H1 (cell line): ENCODE data around the gene MROH8. TPM values are rescaled to one million over a fixed set of nuclear protein-coding genes. Genes with fewer than 3 reads are reported as not detected.

Experiments used
- CTCF ChIA-PET: fragments of 300-600 bp; sonication (Branson Sonifier 250); formaldehyde crosslinking; loops from one replicate; lab custom pipeline; 2021; ENCODE audit not compliant: partially characterized antibody; lab: Charles Lee
- POLR2A ChIA-PET: fragments of 300-600 bp; sonication (Branson Sonifier 250); formaldehyde crosslinking; loops from one replicate; lab custom pipeline; 2021; ENCODE audit warnings: inconsistent platforms; ENCODE audit not compliant: partially characterized antibody; lab: Charles Lee
- DNase-seq, 2 experiments: peaks; one replicate each; pipeline versions ENCODE4 v3.0.0 to v3.0.0-alpha.2; 2010 to 2022; ENCODE audit warnings: low spot score in 2 of 2, low read depth in 1 of 2, mixed read lengths in 1 of 2
- FAIRE-seq: peaks from 2 replicates; lab custom pipeline; 2011; peaks lifted over from hg19 to GRCh38; lab: Jason Lieb, UNC
- H2AFZ ChIP-seq: 2 replicates; pipeline ENCODE4 v1.8.1; 2012; ENCODE audit warnings: low read length, inconsistent platforms
- H2AK5ac ChIP-seq: 2 replicates; pipeline ENCODE4 v1.6.1; 2013; ENCODE audit warnings: low read depth, low read length
- H2BK120ac ChIP-seq: replicated peaks from 2 replicates; pipeline ENCODE3; 2013; ENCODE audit warnings: low read depth, low read length, inconsistent platforms
- H2BK12ac ChIP-seq: 2 replicates; pipeline ENCODE4 v1.6.1; 2013; ENCODE audit warnings: low read depth, low read length
- H2BK15ac ChIP-seq: 2 replicates; pipeline ENCODE4 v1.6.1; 2013; ENCODE audit warnings: low read length
- H2BK20ac ChIP-seq: 2 replicates; pipeline ENCODE4 v1.6.1; 2013; ENCODE audit warnings: low read length
- H2BK5ac ChIP-seq: 2 replicates; pipeline ENCODE4 v1.6.1; 2013; ENCODE audit warnings: low read depth, low read length
- H3K14ac ChIP-seq: 2 replicates; pipeline ENCODE4 v1.6.1; 2013; ENCODE audit warnings: inconsistent platforms; ENCODE audit not compliant: insufficient read length
- H3K18ac ChIP-seq: 2 replicates; pipeline ENCODE4 v1.6.1; 2013; ENCODE audit warnings: low read length; ENCODE audit errors: extremely low read depth
- H3K23ac ChIP-seq: 2 replicates; pipeline ENCODE4 v1.6.1; 2013; ENCODE audit warnings: inconsistent platforms; ENCODE audit not compliant: insufficient read length
- H3K23me2 ChIP-seq: 2 replicates; pipeline ENCODE4 v1.6.1; 2013; ENCODE audit warnings: low read depth, low read length
- H3K27ac ChIP-seq: 2 replicates; pipeline ENCODE4 v1.6.1; 2011; ENCODE audit warnings: low read depth, low read length, inconsistent platforms
- H3K27me3 ChIP-seq, 4 experiments: replicated peaks in 1 of 4; 1 replicate in 1 of 4; 2 replicates in 3 of 4; pipeline versions ENCODE4 v1.6.1 to v1.8.1; 2011 to 2013; ENCODE audit warnings: low read length in 3 of 4, mild to moderate bottlenecking in 3 of 4, inconsistent platforms in 2 of 4, mixed read lengths in 2 of 4, moderate library complexity in 1 of 4; ENCODE audit not compliant: control insufficient read depth in 3 of 4, insufficient read depth in 3 of 4; ENCODE audit errors: extremely low read depth in 1 of 4
- H3K36me3 ChIP-seq, 4 experiments: 2 replicates each; pipeline versions ENCODE4 v1.6.1 to v1.8.1; 2011 to 2013; ENCODE audit warnings: mild to moderate bottlenecking in 4 of 4, low read length in 3 of 4, moderate library complexity in 2 of 4, control low read depth in 1 of 4, inconsistent platforms in 1 of 4; ENCODE audit not compliant: insufficient read depth in 4 of 4, control insufficient read depth in 2 of 4
- H3K4ac ChIP-seq: replicated peaks from 2 replicates; pipeline ENCODE3; 2013; ENCODE audit warnings: low read length, low read depth, mixed read lengths, inconsistent platforms; ENCODE audit not compliant: insufficient read length
- H3K4me1 ChIP-seq, 4 experiments: replicated peaks in 1 of 4; 1 replicate in 1 of 4; 2 replicates in 3 of 4; pipeline versions ENCODE4 v1.6.1 to v1.8.1; 2011 to 2013; ENCODE audit warnings: low read length in 3 of 4, inconsistent platforms in 2 of 4, mixed read lengths in 1 of 4; ENCODE audit not compliant: insufficient read depth in 4 of 4, control insufficient read depth in 3 of 4
- H3K4me2 ChIP-seq, 2 experiments: 2 replicates each; pipeline versions ENCODE4 v1.6.1 to v1.8.1; 2011 to 2013; ENCODE audit warnings: low read depth in 2 of 2, low read length in 2 of 2, control low read depth in 1 of 2, inconsistent platforms in 1 of 2, mild to moderate bottlenecking in 1 of 2; ENCODE audit not compliant: insufficient read depth in 1 of 2
- H3K4me3 ChIP-seq, 4 experiments: fragments of 200-600, 300-600 bp in 1 of 4; sonication (generic), shearing (Covaris generic), sonication (Bioruptor Twin) in 1 of 4; 2 replicates each; pipeline versions ENCODE4 v1.5.1 to v1.8.1; 2011 to 2016; ENCODE audit warnings: low read length in 4 of 4, low read depth in 3 of 4, control low read depth in 2 of 4, inconsistent platforms in 2 of 4, mild to moderate bottlenecking in 2 of 4, mixed read lengths in 1 of 4, moderate library complexity in 1 of 4; ENCODE audit not compliant: insufficient read depth in 2 of 4; ENCODE audit errors: extremely low read depth in 1 of 4
- H3K56ac ChIP-seq: replicated peaks from 2 replicates; pipeline ENCODE3; 2013; ENCODE audit warnings: low read depth, mild to moderate bottlenecking, mixed read lengths, low read length, inconsistent platforms; ENCODE audit not compliant: insufficient read length
- H3K79me1 ChIP-seq: 2 replicates; pipeline ENCODE4 v1.6.1; 2013; ENCODE audit warnings: low read depth, low read length, control low read depth
- H3K79me2 ChIP-seq, 2 experiments: 2 replicates each; pipeline versions ENCODE4 v1.6.1 to v1.8.1; 2012 to 2013; ENCODE audit warnings: low read length in 2 of 2, mild to moderate bottlenecking in 2 of 2, inconsistent platforms in 1 of 2; ENCODE audit not compliant: insufficient read depth in 2 of 2, control insufficient read depth in 1 of 2
- H3K9ac ChIP-seq, 4 experiments: replicated peaks in 1 of 4; 1 replicate in 1 of 4; 2 replicates in 3 of 4; pipeline versions ENCODE4 v1.6.1 to v1.8.1; 2011 to 2013; ENCODE audit warnings: low read depth in 3 of 4, low read length in 3 of 4, control low read depth in 2 of 4, mild to moderate bottlenecking in 2 of 4, moderate library complexity in 2 of 4, inconsistent platforms in 1 of 4; ENCODE audit errors: extremely low read depth in 1 of 4
- H3K9me3 ChIP-seq, 2 experiments: 2 replicates each; pipeline versions ENCODE4 v1.6.1 to v1.8.1; 2012 to 2013; ENCODE audit warnings: mild to moderate bottlenecking in 2 of 2, moderate library complexity in 2 of 2, control low read depth in 1 of 2, inconsistent platforms in 1 of 2, low read depth in 1 of 2, low read length in 1 of 2, mixed read lengths in 1 of 2; ENCODE audit not compliant: insufficient read depth in 2 of 2
- H4K20me1 ChIP-seq, 2 experiments: replicated peaks in 1 of 2; 2 replicates each; pipeline versions ENCODE3 to v1.8.1; 2011 to 2013; ENCODE audit warnings: inconsistent platforms in 2 of 2, low read length in 2 of 2, mild to moderate bottlenecking in 1 of 2; ENCODE audit not compliant: insufficient read depth in 2 of 2, control insufficient read depth in 1 of 2
- H4K5ac ChIP-seq: 2 replicates; pipeline ENCODE4 v1.6.1; 2013; ENCODE audit warnings: low read length, low read depth, mixed read lengths, inconsistent platforms; ENCODE audit not compliant: insufficient read length
- H4K8ac ChIP-seq: 2 replicates; pipeline ENCODE4 v1.8.0; 2013; ENCODE audit warnings: mild to moderate bottlenecking, moderate library complexity, low read length, inconsistent platforms; ENCODE audit not compliant: insufficient read depth; ENCODE audit errors: extremely low read depth
- H4K91ac ChIP-seq: replicated peaks from 2 replicates; pipeline ENCODE3; 2013; ENCODE audit warnings: low read length, mixed read lengths, inconsistent platforms; ENCODE audit not compliant: insufficient read length
- CBX5 ChIP-seq: fragments of 300-800, 300-1000 bp; sonication (generic); IDR thresholded peaks from 2 replicates; pipeline ENCODE4 v1.7.1; 2016; ENCODE audit warnings: antibody characterized with exemption, low read length, low read depth
- CEBPB ChIP-seq: IDR thresholded peaks from 2 replicates; pipeline ENCODE4 v1.6.1; 2012; ENCODE audit warnings: low read depth, low read length
- CREB1 ChIP-seq: IDR thresholded peaks from 2 replicates; pipeline ENCODE4 v1.6.1; 2012; ENCODE audit warnings: inconsistent platforms
- EGR1 ChIP-seq: IDR thresholded peaks from 2 replicates; pipeline ENCODE4 v1.6.1; 2011; ENCODE audit warnings: low read depth, low read length, borderline replicate concordance
- EZH2 ChIP-seq: fragments of 200-600 bp; sonication (generic); IDR thresholded peaks from 2 replicates; pipeline ENCODE4 v1.7.1; 2012; ENCODE audit warnings: low read depth, mild to moderate bottlenecking, moderate library complexity, low read length, inconsistent platforms; ENCODE audit not compliant: severe bottlenecking
- KDM1A ChIP-seq: fragments of 200-600, 300-600 bp; sonication (generic); IDR thresholded peaks from 2 replicates; pipeline ENCODE4 v1.7.1; 2016; ENCODE audit warnings: mild to moderate bottlenecking, low read length, borderline replicate concordance
- NRF1 ChIP-seq: IDR thresholded peaks from 2 replicates; pipeline ENCODE4 v1.6.1; 2011; ENCODE audit warnings: mild to moderate bottlenecking, low read depth, low read length, improper control_type of control experiment
- POLR2A ChIP-seq, 2 experiments: IDR thresholded peaks; 1 replicate in 1 of 2; 2 replicates in 1 of 2; pipeline ENCODE4 v1.6.1; 2011; ENCODE audit warnings: low read depth in 2 of 2, low read length in 2 of 2, mild to moderate bottlenecking in 2 of 2; ENCODE audit errors: control extremely low read depth in 1 of 2
- RXRA ChIP-seq: IDR thresholded peaks from 2 replicates; pipeline ENCODE4 v1.6.1; 2011; ENCODE audit warnings: low read depth, mild to moderate bottlenecking, low read length, moderate library complexity; ENCODE audit not compliant: insufficient read depth
- SRF ChIP-seq: IDR thresholded peaks from 2 replicates; pipeline ENCODE4 v1.6.1; 2011; ENCODE audit warnings: mild to moderate bottlenecking, low read depth, low read length, moderate library complexity
- YY1 ChIP-seq: IDR thresholded peaks from 2 replicates; pipeline ENCODE4 v1.6.1; 2011; ENCODE audit warnings: low read depth, mild to moderate bottlenecking, low read length
- ZNF274 ChIP-seq: IDR thresholded peaks from 2 replicates; pipeline ENCODE4 v1.7.0; 2012; ENCODE audit warnings: low read length, borderline replicate concordance; ENCODE audit errors: extremely low read depth
- WGBS, 2 experiments: shearing (Covaris generic) in 1 of 2; methylation state at CpG; one replicate each; pipeline versions ENCODE4 v1.1.6 to v1.1.7; 2013 to 2015; ENCODE audit warnings: low lambda C conversion rate in 2 of 2, mixed read lengths in 2 of 2, inconsistent platforms in 1 of 2, low coverage in 1 of 2, missing lambda C conversion rate in 1 of 2; ENCODE audit not compliant: insufficient replicate concordance in 2 of 2, insufficient coverage in 1 of 2, insufficient read length in 1 of 2; ENCODE audit errors: extremely low coverage in 1 of 2, missing lambda C conversion rate in 1 of 2; 5-methylcytosine and 5-hydroxymethylcytosine counted together
- polyA plus RNA-seq, 7 experiments: library from polyadenylated mRNA; depleted of rRNA in 3 of 7; stranded (reverse) in 5 of 7; unstranded in 2 of 7; fragments of >200 nt in 5 of 7; fragments of 200-250 nt in 2 of 7; gene quantifications; 1 replicate in 5 of 7; 2 replicates in 1 of 7; 4 replicates in 1 of 7; pipeline versions ENCODE4 v1.2.1 to v1.2.3, GENCODE V29; 2011 to 2013; ENCODE audit warnings: missing spikeins in 2 of 7, mixed read lengths in 2 of 7
- total RNA-seq: library from RNA; stranded (reverse); fragmentation: NEBNext Ultra II Directional; extraction: Animal tissue kit (Norgen Biotek cat#: 25700); gene quantifications from 2 replicates; pipeline ENCODE4 v1.2.1, GENCODE V29; 2021

Gene MROH8
- total and polyA plus RNA-seq, 2 of the 8 experiments (the other 6 are each of a cell fraction or from before 2014, with no cell fraction given), result 0.50 to 0.86 TPM

GRCh38 chr20:37142708-37143107 is 36.6 kb downstream of the MROH8 start:
- DNase-seq, result no peak
- Histone ChIP-seq H3K79me1 (no peaks in the 10 kb centered on the region), H3K23ac (no peak overlapping the region), H3K27ac (no peak overlapping the region), H3K4me3 (no peak overlapping the region), H3K56ac (no peak overlapping the region), H2BK120ac (no peak overlapping the region), H3K27me3 (no peaks in the 10 kb centered on the region), H2AK5ac (no peak overlapping the region), H3K36me3 (no peaks in the 10 kb centered on the region), H4K20me1 (no peaks in the 10 kb centered on the region), H4K8ac (no peak overlapping the region), H2BK20ac (no peak overlapping the region), H3K9me3 (no peaks in the 10 kb centered on the region), H2BK5ac (no peak overlapping the region), H2AFZ (no peak overlapping the region), H3K4ac (no peak overlapping the region), H2BK12ac (no peak overlapping the region), H2BK15ac (no peak overlapping the region), H3K9ac (no peak overlapping the region), H3K4me1 (no peaks in the 10 kb centered on the region), H3K18ac (no peak overlapping the region), H3K14ac (no peak overlapping the region), H3K23me2 (no peaks in the 10 kb centered on the region), H3K4me2 (no peak overlapping the region), H4K91ac (no peak overlapping the region), H3K79me2 (no peaks in the 10 kb centered on the region), H4K5ac (no peak overlapping the region)
- POLR2A ChIA-PET, result no interaction called here
- no peak for FAIRE-seq
- TF ChIP-seq POLR2A (IDR thresholded peaks at IDR 0.05; ENCODE audit: control extremely low read depth in 1 of 2, low read depth in 2 of 2, low read length in 2 of 2) (no peak), CEBPB (no peak), EZH2 (no peak), YY1 (no peak), KDM1A (no peak), CBX5 (no peak), SRF (no peak), ZNF274 (no peak), CREB1 (no peak), RXRA (no peak), NRF1 (no peak), EGR1 (no peak)
- WGBS, 2 experiments, result 94% methylated on average over 3 of the region's 3 CpGs; no CpG with 5 or more reads in 1 of the 2 experiments
- CTCF ChIA-PET, result interaction anchor here (0.6 kb wide), 2 partner anchors 75 to 1431 kb away, joined by 3 to 5 read pairs; no protein-coding TSS in a partner anchor
